Left ventricle myocardium inferior (tissue), 1 donor: Measurements from ENCODE around the gene PSMC4. TPM values are rescaled to one million over a fixed set of nuclear protein-coding genes. Genes with fewer than 3 reads are reported as not detected.
"Not testable (repeated sequence)": the region's sequence is repeated elsewhere in the genome, so short reads cannot be mapped to it uniquely, and the experiment has no call there.

ENCODE experiments used
- DNase-seq: peaks from one replicate; pipeline ENCODE4 v3.0.0-alpha.2; 2020
- H3K27ac ChIP-seq: fragments of 200-600 bp; replicated peaks from 2 replicates; pipeline ENCODE4 v1.8.0; 2021
- H3K27me3 ChIP-seq: fragments of 200-600 bp; 2 replicates; pipeline ENCODE4 v1.8.0; 2021; ENCODE audit warnings: low read depth
- H3K36me3 ChIP-seq: fragments of 200-600 bp; 2 replicates; pipeline ENCODE4 v1.8.0; 2021
- H3K4me1 ChIP-seq: fragments of 200-600 bp; 2 replicates; pipeline ENCODE4 v1.8.0; 2021
- H3K4me3 ChIP-seq: fragments of 200-600 bp; 2 replicates; pipeline ENCODE4 v1.8.0; 2021; ENCODE audit warnings: mild to moderate bottlenecking, moderate library complexity
- H3K9me3 ChIP-seq: fragments of 200-600 bp; replicated peaks from 2 replicates; pipeline ENCODE4 v1.8.0; 2021
- intact Hi-C: fragments of 100-400 bp; cut with micrococcal nuclease; formaldehyde crosslinking; loops from one replicate; pipeline ENCODE4 v1.11.0; 2022
- total RNA-seq: library from RNA; stranded (reverse); fragmentation: NEBNext Ultra II Directional; extraction: Animal tissue kit (Norgen Biotek cat#: 25700); gene quantifications from one replicate; pipeline ENCODE4 v1.2.1, GENCODE V29; 2021
- TF ChIP-seq, protein P1 (sequence below): fragments of 200-600 bp; IDR thresholded peaks from 2 replicates; pipeline ENCODE4 v1.8.0; 2021; ENCODE audit warnings: antibody characterized with exemption, mild to moderate bottlenecking, borderline replicate concordance
- donor health status: DM: no; HTN: yes; CAD: no; lungs with severe emphysema.

PSMC4 gene
- total RNA-seq, 1 donor from 2014 or later = 70.7 TPM

DNA sequence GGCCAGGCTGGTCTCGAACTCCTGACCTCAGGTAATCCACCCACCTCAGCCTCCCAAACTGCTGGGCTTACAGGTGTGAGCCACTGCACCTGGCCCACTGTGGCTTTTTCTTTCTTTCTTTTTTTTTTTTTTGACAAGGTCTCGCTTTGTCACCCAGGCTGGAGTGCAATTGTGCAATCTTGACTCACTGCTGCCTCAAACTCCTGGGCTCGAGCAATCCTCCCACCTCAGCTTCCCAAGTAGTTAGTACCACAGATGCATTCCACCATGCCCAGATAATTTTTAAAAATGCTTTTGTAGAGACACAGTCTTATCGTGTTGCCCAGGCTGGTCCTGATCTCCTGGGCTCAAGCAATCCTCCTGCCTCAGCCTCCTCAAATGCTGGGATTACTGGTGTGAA lies 24.4 kb upstream of the PSMC4 start:
- Histone ChIP-seq H3K27ac (no peak overlapping the region), H3K4me1 (no peaks in the 10 kb centered on the region), H3K36me3 (no peaks in the 10 kb centered on the region), H3K27me3 (peaks cover 38% of the 10 kb centered on the region), H3K9me3 (no peaks in the 10 kb centered on the region), H3K4me3 (no peak overlapping the region)
- intact Hi-C loops = no loop called here
- TF ChIP-seq, protein P1, sequence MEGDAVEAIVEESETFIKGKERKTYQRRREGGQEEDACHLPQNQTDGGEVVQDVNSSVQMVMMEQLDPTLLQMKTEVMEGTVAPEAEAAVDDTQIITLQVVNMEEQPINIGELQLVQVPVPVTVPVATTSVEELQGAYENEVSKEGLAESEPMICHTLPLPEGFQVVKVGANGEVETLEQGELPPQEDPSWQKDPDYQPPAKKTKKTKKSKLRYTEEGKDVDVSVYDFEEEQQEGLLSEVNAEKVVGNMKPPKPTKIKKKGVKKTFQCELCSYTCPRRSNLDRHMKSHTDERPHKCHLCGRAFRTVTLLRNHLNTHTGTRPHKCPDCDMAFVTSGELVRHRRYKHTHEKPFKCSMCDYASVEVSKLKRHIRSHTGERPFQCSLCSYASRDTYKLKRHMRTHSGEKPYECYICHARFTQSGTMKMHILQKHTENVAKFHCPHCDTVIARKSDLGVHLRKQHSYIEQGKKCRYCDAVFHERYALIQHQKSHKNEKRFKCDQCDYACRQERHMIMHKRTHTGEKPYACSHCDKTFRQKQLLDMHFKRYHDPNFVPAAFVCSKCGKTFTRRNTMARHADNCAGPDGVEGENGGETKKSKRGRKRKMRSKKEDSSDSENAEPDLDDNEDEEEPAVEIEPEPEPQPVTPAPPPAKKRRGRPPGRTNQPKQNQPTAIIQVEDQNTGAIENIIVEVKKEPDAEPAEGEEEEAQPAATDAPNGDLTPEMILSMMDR = no peak
- DNase-seq = no peak

DNA sequence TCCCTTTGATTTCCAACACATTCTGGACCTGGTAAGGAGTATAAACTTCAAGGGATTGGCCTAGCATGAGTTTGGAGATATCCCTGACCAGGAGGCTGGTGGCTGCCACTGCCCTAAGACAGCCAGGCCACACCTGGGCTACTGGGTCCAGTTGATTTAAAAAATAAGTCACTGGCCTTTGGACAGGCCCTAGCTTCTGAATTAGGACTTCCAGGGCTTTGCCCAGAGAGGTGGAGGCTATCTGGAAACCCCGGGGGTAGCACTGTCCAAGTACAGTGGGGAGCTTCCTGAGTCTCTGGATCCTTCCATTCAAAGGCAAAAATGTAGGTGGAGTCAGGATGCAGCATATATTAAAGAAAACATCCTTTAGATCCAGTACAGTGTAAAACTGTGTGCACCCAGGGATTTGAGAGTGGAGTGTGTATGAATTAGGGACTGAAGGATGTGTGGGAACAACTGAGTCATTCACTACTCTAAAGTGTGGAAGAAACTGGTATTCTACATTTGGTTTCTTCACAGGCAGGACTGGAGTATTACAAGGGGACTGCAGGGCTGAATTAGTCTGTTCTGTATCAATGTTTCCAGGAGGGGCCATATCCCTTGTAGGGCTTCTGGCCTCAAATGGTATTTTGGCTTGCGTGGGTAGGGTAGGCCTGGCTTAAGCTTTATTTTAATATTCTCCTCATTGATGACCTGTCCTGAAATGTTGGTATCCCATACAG lies 21.8 kb upstream of the PSMC4 start:
- no peaks in the 10 kb centered on the region for H3K36me3 ChIP-seq
- no peaks in the 10 kb centered on the region for H3K4me1 ChIP-seq
- intact Hi-C loops = no loop called here
- TF ChIP-seq, protein P1 = no peak
- H3K27ac ChIP-seq = no peak overlapping the region
- H3K9me3 ChIP-seq = no peaks in the 10 kb centered on the region
- no peak overlapping the region for H3K4me3 ChIP-seq
- no peak for DNase-seq
- H3K27me3 ChIP-seq = peaks cover 29% of the 10 kb centered on the region

DNA sequence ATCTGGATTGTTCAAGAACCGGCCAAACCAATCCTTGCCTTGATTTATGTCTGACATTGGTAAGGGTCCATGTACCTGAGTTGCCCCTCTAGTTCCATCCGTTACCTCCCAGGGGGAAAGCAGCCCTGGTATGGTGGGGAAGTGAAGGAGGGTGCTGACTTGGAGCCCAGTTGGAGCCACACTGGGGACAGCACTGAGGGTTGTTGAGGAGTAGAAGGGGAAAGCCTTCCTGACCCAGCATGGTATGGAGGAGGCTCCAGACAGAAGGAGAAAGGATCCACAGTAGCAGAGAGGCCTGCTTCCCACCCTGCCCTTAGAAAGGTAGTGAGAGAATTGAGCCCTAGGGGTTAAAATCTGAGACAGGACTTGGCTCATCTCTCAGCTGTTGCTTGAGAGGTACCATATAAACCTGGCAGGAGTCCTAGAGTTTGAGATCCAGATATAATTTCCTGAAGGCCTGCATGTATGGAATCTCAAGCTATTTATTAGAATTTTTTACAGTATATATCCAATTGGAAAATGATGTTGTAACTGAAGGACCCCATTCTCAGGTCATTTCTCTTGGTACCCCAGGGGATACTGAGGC lies 19.8 kb upstream of the PSMC4 start:
- TF ChIP-seq, protein P1 = no peak
- H3K27me3 ChIP-seq = peaks cover 18% of the 10 kb centered on the region

DNA sequence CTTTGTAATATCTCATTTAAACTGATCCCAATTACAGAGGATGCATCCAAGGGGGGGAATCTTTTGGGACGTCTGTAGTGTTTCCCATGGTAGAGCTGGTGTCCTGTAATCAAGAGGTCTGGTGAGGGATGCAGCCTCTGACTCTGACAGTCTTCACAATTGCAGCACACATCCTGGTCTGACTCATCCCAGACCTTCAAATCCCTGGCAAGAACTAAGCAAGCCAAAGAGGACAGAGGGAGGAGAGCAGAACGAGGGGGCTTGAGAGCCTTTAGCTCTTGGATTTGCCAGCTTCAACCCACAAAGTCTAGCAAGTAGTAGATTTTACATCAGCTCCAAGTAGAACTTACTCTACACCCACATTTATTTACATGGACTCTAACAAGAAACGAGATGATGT lies 19.3 kb upstream of the PSMC4 start:
- H3K27ac ChIP-seq = no peak overlapping the region
- TF ChIP-seq, protein P1 = no peak
- no peaks in the 10 kb centered on the region for H3K36me3 ChIP-seq
- no peak for DNase-seq
- H3K27me3 ChIP-seq = peaks cover 12% of the 10 kb centered on the region
- no peaks in the 10 kb centered on the region for H3K4me1 ChIP-seq
- H3K9me3 ChIP-seq = no peaks in the 10 kb centered on the region
- no peak overlapping the region for H3K4me3 ChIP-seq
- intact Hi-C loops = no loop called here

More for the DNA sequence above, 19.8 kb upstream of the PSMC4 start:
- no peaks in the 10 kb centered on the region for H3K4me1 ChIP-seq
- intact Hi-C loops = no loop called here
- H3K36me3 ChIP-seq = no peaks in the 10 kb centered on the region
- no peaks in the 10 kb centered on the region for H3K9me3 ChIP-seq
- no peak for DNase-seq
- no peak overlapping the region for H3K4me3 ChIP-seq
- H3K27ac ChIP-seq = no peak overlapping the region

DNA sequence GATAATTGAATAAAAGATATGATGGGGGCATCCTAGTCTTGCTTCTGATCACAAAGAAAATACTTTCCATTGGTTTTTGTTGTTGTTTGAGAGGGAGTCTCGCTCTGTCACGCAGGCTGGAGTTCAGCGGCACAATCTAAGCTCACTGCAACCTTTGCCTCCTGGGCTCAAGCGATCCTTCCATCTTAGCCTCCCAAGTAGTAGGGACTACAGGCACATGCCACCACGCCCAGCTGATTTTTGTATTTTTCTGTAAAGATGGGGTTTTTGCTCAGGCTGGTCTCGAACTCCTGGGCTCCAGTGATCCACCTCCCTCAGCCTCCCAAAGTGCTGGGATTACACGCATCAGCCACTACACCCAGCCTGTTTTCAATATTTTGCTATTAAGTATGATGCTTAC lies 17.1 kb upstream of the PSMC4 start:
- H3K27me3 ChIP-seq = no peaks in the 10 kb centered on the region
- intact Hi-C loops = no loop called here
- TF ChIP-seq, protein P1 = no peak
- H3K9me3 ChIP-seq = no peaks in the 10 kb centered on the region
- no peaks in the 10 kb centered on the region for H3K4me1 ChIP-seq
- H3K4me3 ChIP-seq = no peak overlapping the region
- H3K36me3 ChIP-seq = no peaks in the 10 kb centered on the region
- H3K27ac ChIP-seq = no peak overlapping the region
- DNase-seq = no peak

DNA sequence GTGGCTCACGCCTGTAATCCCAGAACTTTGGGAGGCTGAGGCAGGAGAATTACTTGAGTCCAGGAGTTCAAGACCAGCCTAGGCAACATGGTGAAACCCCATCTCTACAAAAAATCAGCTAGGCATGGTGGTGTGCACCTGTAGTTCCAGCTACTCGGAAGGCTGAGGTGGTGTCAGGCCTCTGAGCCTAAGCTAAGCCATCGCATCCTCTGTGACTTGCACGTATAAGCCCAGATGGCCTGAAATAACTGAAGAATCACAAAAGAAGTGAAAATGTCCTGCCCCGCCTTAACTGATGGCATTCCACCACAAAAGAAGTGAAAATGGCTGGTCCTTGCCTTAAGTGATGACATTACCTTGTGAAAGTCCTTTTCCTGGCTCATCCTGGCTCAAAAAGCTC lies 13.1 kb upstream of the PSMC4 start:
- DNase-seq, H3K9me3 ChIP-seq, intact Hi-C loops, H3K4me1 ChIP-seq, H3K27ac ChIP-seq, H3K36me3 ChIP-seq, H3K27me3 ChIP-seq, H3K4me3 ChIP-seq: not testable (repeated sequence)

DNA sequence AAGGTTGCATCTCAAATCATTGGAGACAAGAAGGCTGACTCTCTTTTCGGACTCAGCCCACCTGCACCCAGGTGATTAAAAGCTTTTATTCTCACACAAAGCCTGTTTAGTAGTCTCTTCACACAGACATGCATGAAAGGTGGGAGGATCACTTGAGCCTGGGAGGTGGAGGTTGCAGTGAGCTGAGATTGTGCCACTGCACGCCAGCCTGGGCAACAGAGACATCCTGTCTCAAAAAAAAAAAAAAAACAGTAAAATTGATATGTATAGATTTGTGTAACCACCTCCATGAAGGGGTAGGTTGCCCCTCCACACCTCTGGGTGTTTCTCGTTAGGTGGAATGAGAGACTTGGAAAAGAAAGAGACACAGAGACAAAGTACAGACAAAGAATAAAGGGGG lies 12.0 kb upstream of the PSMC4 start:
- intact Hi-C loops, H3K9me3 ChIP-seq, H3K4me1 ChIP-seq: not testable (repeated sequence)

DNA sequence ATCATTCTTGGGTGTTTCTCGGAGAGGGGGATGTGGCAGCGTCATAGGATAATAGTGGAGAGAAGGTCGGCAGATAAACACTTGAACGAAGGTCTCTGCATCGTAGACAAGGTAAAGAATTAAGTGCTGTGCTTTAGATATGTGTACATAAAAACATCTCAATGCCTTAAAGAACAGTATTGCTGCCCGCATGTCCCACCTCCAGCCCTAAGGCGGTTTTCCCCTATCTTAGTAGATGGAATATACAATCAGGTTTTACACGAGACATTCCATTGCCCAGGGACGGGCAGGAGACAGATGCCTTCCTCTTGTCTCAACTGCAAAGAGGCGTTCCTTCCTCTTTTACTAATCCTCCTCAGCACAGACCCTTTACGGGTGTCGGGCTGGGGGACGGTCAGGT lies 11.6 kb upstream of the PSMC4 start:
- H3K36me3 ChIP-seq = not testable (repeated sequence)

More for the DNA sequence above, 12.0 kb upstream of the PSMC4 start:
- H3K27ac ChIP-seq, DNase-seq, H3K27me3 ChIP-seq, H3K4me3 ChIP-seq, H3K36me3 ChIP-seq: not testable (repeated sequence)

More for the DNA sequence above, 11.6 kb upstream of the PSMC4 start:
- H3K27ac ChIP-seq, H3K9me3 ChIP-seq, H3K4me1 ChIP-seq, H3K27me3 ChIP-seq, intact Hi-C loops, DNase-seq, H3K4me3 ChIP-seq: not testable (repeated sequence)
